SK-N-SH (cell line): ENCODE results near the gene BMPR1B. TPM values are rescaled to one million over a fixed set of nuclear protein-coding genes. Genes with fewer than 3 reads are reported as not detected.

Experiments used
- CTCF ChIA-PET: fragments of 300-600, 350-600 bp; formaldehyde crosslinking; extraction: SDS; loops from one replicate; lab custom pipeline; 2021; lab: Yijun Ruan, JAX
- POLR2A ChIA-PET: fragments of 350-600 bp; sonication (Branson Sonifier 250); formaldehyde crosslinking; extraction: SDS; loops from one replicate; lab custom pipeline; 2020; ENCODE audit warnings: antibody characterized with exemption, inconsistent platforms; lab: Yijun Ruan, JAX
- DNase-seq: peaks from one replicate; pipeline ENCODE4 v3.0.0; 2012
- H2AFZ ChIP-seq: fragments of 200-600 bp; sonication (generic); 2 replicates; pipeline ENCODE4 v1.8.1; 2016; ENCODE audit warnings: antibody characterized with exemption, mild to moderate bottlenecking, low read depth
- H3F3A ChIP-seq: fragments of 200-600 bp; sonication (generic); replicated peaks from 2 replicates; pipeline ENCODE3; 2016; ENCODE audit warnings: antibody characterized with exemption, mild to moderate bottlenecking; ENCODE audit not compliant: insufficient read depth
- H3K27ac ChIP-seq, 2 experiments: fragments of 200-500 bp in 1 of 2; fragments of 200-600 bp in 1 of 2; sonication (Bioruptor generic) in 1 of 2; sonication (generic), shearing (Covaris generic) in 1 of 2; 2 replicates each; pipeline versions ENCODE4 v1.5.1 to v1.6.1; 2014 to 2016; ENCODE audit warnings: low read depth in 2 of 2, inconsistent platforms in 1 of 2, low read length in 1 of 2, mild to moderate bottlenecking in 1 of 2, mixed read lengths in 1 of 2
- H3K27me3 ChIP-seq: fragments of 200-600 bp; sonication (generic), shearing (Covaris generic); 2 replicates; pipeline ENCODE4 v1.6.1; 2016; ENCODE audit warnings: mixed run types; ENCODE audit not compliant: insufficient read depth
- H3K36me3 ChIP-seq, 2 experiments: fragments of 200-500 bp in 1 of 2; fragments of 200-600 bp in 1 of 2; sonication (Bioruptor generic) in 1 of 2; sonication (generic) in 1 of 2; replicated peaks in 1 of 2; 2 replicates each; pipeline versions ENCODE3 to v1.5.1; 2014 to 2016; ENCODE audit warnings: low read length in 1 of 2, mild to moderate bottlenecking in 1 of 2; ENCODE audit not compliant: insufficient read depth in 2 of 2, control insufficient read depth in 1 of 2
- H3K4me1 ChIP-seq, 2 experiments: fragments of 200-500 bp in 1 of 2; fragments of 200-600 bp in 1 of 2; sonication (Bioruptor generic) in 1 of 2; sonication (generic), shearing (Covaris generic) in 1 of 2; 2 replicates each; pipeline versions ENCODE4 v1.5.1 to v1.6.1; 2014 to 2016; ENCODE audit warnings: low read depth in 1 of 2, low read length in 1 of 2, mixed run types in 1 of 2; ENCODE audit not compliant: insufficient read depth in 2 of 2, control insufficient read depth in 1 of 2
- H3K4me2 ChIP-seq: fragments of 200-600 bp; sonication (generic), shearing (Covaris generic); 2 replicates; pipeline ENCODE4 v1.6.1; 2017; ENCODE audit warnings: mixed run types
- H3K4me3 ChIP-seq, 2 experiments: fragments of 200-500 bp in 1 of 2; fragments of 200-600 bp in 1 of 2; sonication (Bioruptor generic) in 1 of 2; sonication (generic), shearing (Covaris generic) in 1 of 2; 2 replicates each; pipeline versions ENCODE4 v1.5.1 to v1.8.1; 2014 to 2016; ENCODE audit warnings: low read depth in 2 of 2, inconsistent platforms in 1 of 2, low read length in 1 of 2, mild to moderate bottlenecking in 1 of 2, mixed read lengths in 1 of 2, moderate library complexity in 1 of 2
- H3K79me2 ChIP-seq: fragments of 200-600 bp; sonication (generic); 2 replicates; pipeline ENCODE4 v1.8.1; 2017; ENCODE audit warnings: mild to moderate bottlenecking; ENCODE audit not compliant: insufficient read depth
- H3K9ac ChIP-seq: fragments of 200-600 bp; sonication (generic); 2 replicates; pipeline ENCODE4 v1.6.1; 2017; ENCODE audit warnings: mixed run types
- H3K9me2 ChIP-seq: fragments of 200-600 bp; sonication (generic); 2 replicates; pipeline ENCODE4 v1.6.1; 2017; ENCODE audit warnings: mixed run types
- H3K9me3 ChIP-seq: fragments of 200-600 bp; sonication (generic); 2 replicates; pipeline ENCODE4 v1.6.1; 2017; ENCODE audit warnings: mixed run types, mild to moderate bottlenecking, moderate library complexity
- H4K20me1 ChIP-seq: fragments of 200-600 bp; sonication (generic); 2 replicates; pipeline ENCODE4 v1.6.1; 2017; ENCODE audit warnings: mild to moderate bottlenecking, mixed run types; ENCODE audit not compliant: insufficient read depth
- ELF1 ChIP-seq: IDR thresholded peaks from 2 replicates; pipeline ENCODE4 v1.4.0; 2012
- EZH2phosphoT487 ChIP-seq: fragments of 200-600 bp; sonication (generic); IDR thresholded peaks from 2 replicates; pipeline ENCODE4 v1.6.1; 2017; ENCODE audit warnings: low read depth, mixed run types, mild to moderate bottlenecking, antibody characterized with exemption, moderate library complexity, borderline replicate concordance
- FOXM1 ChIP-seq: IDR thresholded peaks from 2 replicates; pipeline ENCODE4 v1.4.0; 2012; ENCODE audit warnings: low read depth, mild to moderate bottlenecking
- GABPA ChIP-seq: IDR thresholded peaks from 2 replicates; pipeline ENCODE4 v1.4.0; 2012; ENCODE audit warnings: low read depth, mild to moderate bottlenecking
- IRF3 ChIP-seq: fragments of 150-350 bp; IDR thresholded peaks from 2 replicates; pipeline ENCODE4 v1.6.1; 2016; ENCODE audit warnings: mild to moderate bottlenecking, low read depth, low read length
- JUND ChIP-seq: IDR thresholded peaks from 2 replicates; pipeline ENCODE4 v1.4.0; 2012
- MEF2A ChIP-seq: IDR thresholded peaks from 2 replicates; pipeline ENCODE4 v1.4.0; 2012; ENCODE audit warnings: low read depth, borderline replicate concordance
- NFIC ChIP-seq: IDR thresholded peaks from 2 replicates; pipeline ENCODE4 v1.4.0; 2012; ENCODE audit warnings: borderline replicate concordance
- POLR2AphosphoS5 ChIP-seq: IDR thresholded peaks from 2 replicates; pipeline ENCODE4 v1.6.1; 2012; ENCODE audit warnings: low read depth, low read length
- RAD21 ChIP-seq: IDR thresholded peaks from 2 replicates; pipeline ENCODE4 v1.6.1; 2012; ENCODE audit warnings: mild to moderate bottlenecking, low read length
- RCOR1 ChIP-seq: fragments of 150-350 bp; IDR thresholded peaks from 2 replicates; pipeline ENCODE4 v1.6.1; 2017; ENCODE audit warnings: antibody characterized with exemption, low read length
- TAF1 ChIP-seq: IDR thresholded peaks from 2 replicates; pipeline ENCODE4 v1.6.1; 2012; ENCODE audit warnings: low read depth, mild to moderate bottlenecking, low read length, moderate library complexity, borderline replicate concordance
- TEAD4 ChIP-seq: IDR thresholded peaks from 2 replicates; pipeline ENCODE4 v1.4.0; 2012; ENCODE audit warnings: mild to moderate bottlenecking, borderline replicate concordance; ENCODE audit not compliant: insufficient read depth
- WGBS: methylation state at CpG from one replicate; pipeline ENCODE4 v1.1.6; 2017; ENCODE audit warnings: low lambda C conversion rate; 5-methylcytosine and 5-hydroxymethylcytosine counted together
- polyA plus RNA-seq, 3 experiments: library from polyadenylated mRNA; depleted of rRNA; stranded (reverse); fragments of >200 nt; gene quantifications; 2 replicates each; pipeline ENCODE4 v1.2.3, GENCODE V29; 2012
- TF ChIP-seq, protein P1 (sequence below): fragments of 200-600 bp; sonication (generic); IDR thresholded peaks from 2 replicates; pipeline ENCODE4 v1.6.1; 2017; ENCODE audit warnings: antibody characterized with exemption, mild to moderate bottlenecking, moderate library complexity
- TF ChIP-seq, protein P2 (sequence below): IDR thresholded peaks from 2 replicates; pipeline ENCODE4 v1.4.0; 2012; ENCODE audit warnings: low read depth

The BMPR1B gene
- polyA plus RNA-seq, 1 of the 3 experiments (the other 2 are of a cell fraction), result 0.16 TPM

- Histone ChIP-seq H3K79me2 (no peaks in the 10 kb centered on the region), H3K4me1 (peaks cover 0 to 34% of the 10 kb centered on the region in 2 experiments; a peak in 2 of 4 replicates), H3K9me2 (no peaks in the 10 kb centered on the region), H2AFZ (no peak overlapping the region)
- POLR2A ChIA-PET, result no interaction called here
- 86% methylated on average over 5 of the region's 5 CpGs for WGBS
- CTCF ChIA-PET, result interaction anchor here (1.0 to 4.9 kb wide), 3 partner anchors 9 to 14 kb away, joined by 3 to 29 read pairs (median 5); no protein-coding TSS in a partner anchor
- no peak for DNase-seq
- TF ChIP-seq NFIC (no peak), FOXM1 (no peak), IRF3 (no peak), EZH2phosphoT487 (no peak), GABPA (no peak), TEAD4 (no peak), TAF1 (no peak), MEF2A (no peak), POLR2AphosphoS5 (no peak), RAD21 (no peak), JUND (no peak), RCOR1 (no peak), ELF1 (no peak)
- TF ChIP-seq, protein P1, sequence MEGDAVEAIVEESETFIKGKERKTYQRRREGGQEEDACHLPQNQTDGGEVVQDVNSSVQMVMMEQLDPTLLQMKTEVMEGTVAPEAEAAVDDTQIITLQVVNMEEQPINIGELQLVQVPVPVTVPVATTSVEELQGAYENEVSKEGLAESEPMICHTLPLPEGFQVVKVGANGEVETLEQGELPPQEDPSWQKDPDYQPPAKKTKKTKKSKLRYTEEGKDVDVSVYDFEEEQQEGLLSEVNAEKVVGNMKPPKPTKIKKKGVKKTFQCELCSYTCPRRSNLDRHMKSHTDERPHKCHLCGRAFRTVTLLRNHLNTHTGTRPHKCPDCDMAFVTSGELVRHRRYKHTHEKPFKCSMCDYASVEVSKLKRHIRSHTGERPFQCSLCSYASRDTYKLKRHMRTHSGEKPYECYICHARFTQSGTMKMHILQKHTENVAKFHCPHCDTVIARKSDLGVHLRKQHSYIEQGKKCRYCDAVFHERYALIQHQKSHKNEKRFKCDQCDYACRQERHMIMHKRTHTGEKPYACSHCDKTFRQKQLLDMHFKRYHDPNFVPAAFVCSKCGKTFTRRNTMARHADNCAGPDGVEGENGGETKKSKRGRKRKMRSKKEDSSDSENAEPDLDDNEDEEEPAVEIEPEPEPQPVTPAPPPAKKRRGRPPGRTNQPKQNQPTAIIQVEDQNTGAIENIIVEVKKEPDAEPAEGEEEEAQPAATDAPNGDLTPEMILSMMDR, result no peak
- TF ChIP-seq, protein P2, sequence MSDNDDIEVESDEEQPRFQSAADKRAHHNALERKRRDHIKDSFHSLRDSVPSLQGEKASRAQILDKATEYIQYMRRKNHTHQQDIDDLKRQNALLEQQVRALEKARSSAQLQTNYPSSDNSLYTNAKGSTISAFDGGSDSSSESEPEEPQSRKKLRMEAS, result no peak
- TF ChIP-seq, all 33 proteins: peak for 0
- no peaks in the 10 kb centered on the region for H3K9me3 ChIP-seq
- no peak overlapping the region for H3K4me3 ChIP-seq
- no peaks in the 10 kb centered on the region for H3K27me3 ChIP-seq
- H3K9ac ChIP-seq, result no peak overlapping the region
- H3K27ac ChIP-seq, result peak overlapping the region in 1 of 2 experiments; percentile 96; a peak in 1 of 4 replicates
- H3F3A ChIP-seq, result peaks cover 6% of the 10 kb centered on the region
- no peaks in the 10 kb centered on the region for H4K20me1 ChIP-seq
- H3K4me2 ChIP-seq, result no peak overlapping the region
- no peaks in the 10 kb centered on the region for H3K36me3 ChIP-seq
These were observed 395.4 kb downstream of the BMPR1B start for GRCh38 chr4:95153182-95153581.
